ENCODE data around the gene KLHL7.
"Not testable (repeated sequence)": the region's sequence is repeated elsewhere in the genome, so short reads cannot be mapped to it uniquely, and the experiment has no call there.

Gene KLHL7

DNA sequence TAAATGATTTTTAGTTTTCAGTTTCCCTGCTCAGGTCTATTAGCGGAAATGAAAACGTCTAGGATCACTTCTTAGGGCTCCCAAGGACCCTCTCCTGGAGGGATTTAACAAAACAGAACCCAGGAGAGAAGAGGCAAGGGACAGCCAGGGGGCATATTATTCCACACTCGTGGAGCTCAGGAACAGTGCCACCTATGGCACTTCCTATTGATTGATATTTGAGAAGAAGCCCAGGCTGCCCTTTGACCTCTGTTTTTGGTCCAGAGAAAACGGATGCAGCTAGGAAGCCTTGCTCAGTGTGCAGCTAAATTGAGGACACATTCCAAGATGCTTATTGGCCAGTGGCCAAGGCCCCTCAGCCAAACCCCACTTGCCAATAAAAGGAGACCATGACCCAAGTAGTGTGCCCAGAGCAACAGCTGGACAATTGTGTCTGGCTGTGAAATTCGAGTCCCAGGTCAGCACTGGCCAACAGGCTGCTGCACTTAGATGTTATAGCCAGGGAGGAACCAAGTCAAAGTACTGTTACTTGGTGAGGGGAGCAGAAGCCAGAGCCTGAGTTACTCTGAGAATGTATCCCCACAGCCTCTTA lies 117.0 kb downstream of the KLHL7 start:
- TF ChIP-seq, protein P1, sequence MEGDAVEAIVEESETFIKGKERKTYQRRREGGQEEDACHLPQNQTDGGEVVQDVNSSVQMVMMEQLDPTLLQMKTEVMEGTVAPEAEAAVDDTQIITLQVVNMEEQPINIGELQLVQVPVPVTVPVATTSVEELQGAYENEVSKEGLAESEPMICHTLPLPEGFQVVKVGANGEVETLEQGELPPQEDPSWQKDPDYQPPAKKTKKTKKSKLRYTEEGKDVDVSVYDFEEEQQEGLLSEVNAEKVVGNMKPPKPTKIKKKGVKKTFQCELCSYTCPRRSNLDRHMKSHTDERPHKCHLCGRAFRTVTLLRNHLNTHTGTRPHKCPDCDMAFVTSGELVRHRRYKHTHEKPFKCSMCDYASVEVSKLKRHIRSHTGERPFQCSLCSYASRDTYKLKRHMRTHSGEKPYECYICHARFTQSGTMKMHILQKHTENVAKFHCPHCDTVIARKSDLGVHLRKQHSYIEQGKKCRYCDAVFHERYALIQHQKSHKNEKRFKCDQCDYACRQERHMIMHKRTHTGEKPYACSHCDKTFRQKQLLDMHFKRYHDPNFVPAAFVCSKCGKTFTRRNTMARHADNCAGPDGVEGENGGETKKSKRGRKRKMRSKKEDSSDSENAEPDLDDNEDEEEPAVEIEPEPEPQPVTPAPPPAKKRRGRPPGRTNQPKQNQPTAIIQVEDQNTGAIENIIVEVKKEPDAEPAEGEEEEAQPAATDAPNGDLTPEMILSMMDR (conservative IDR thresholded peaks at IDR 0.05; ENCODE audit: low read depth, low read length): no peak
- DNase-seq (ENCODE audit: low read depth): no peak

DNA sequence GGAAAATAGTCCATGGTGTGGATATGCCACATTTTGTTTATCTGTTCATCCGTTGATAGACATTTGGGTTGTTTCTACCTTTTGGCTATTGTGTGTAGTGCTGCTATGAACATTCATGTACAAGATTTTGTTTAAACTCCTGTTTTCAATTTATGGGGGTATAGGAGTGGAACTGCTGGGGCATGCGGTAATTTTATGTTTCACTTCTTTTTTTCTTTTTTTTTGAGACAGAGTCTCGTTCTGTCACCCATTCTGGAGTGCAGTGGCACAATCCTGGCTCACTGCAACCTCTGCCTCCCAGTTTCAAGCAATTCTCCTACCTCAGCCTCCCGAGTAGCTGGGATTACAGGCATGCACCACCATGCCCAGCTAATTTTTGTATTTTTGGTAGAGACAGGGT lies 118.8 kb downstream of the KLHL7 start:
- DNase-seq (ENCODE audit: low read depth); H3K4me3 ChIP-seq (ENCODE audit: low read depth, low read length): not testable (repeated sequence)

More for the DNA sequence above, 117.0 kb downstream of the KLHL7 start:
- H3K4me3 ChIP-seq (ENCODE audit: low read depth, low read length): no peak overlapping the region

DNA sequence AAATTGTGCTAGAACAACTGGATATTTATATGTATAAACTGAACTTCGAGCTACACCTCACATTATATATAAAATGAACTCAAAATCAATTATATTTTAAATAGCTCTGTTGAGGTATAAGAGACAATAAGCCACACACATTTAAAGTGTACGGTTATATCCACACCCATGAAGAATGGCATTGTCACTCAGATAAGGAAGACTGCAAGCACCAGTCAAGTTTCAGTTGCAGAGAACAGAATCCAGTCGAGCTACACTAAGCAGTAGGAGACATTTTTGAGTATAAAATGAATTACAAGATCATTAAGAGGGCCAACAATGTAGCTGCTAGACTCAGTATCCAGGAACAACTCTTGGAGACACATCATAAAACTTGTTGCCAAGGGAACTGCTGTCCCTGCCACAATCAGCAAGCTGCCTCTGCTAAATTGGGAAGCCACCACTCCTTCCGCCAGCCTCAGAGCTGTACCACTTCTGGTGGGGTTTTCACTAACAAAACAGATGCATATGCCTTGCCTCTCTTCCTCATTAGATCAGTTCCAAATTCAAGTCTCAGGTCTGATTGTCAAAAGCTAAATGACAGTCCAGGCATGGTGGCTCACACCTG lies 121.4 kb downstream of the KLHL7 start:
- TF ChIP-seq, protein P1 (conservative IDR thresholded peaks at IDR 0.05; ENCODE audit: low read depth, low read length): no peak
- no peak for DNase-seq (ENCODE audit: low read depth)

More for the DNA sequence above, 121.4 kb downstream of the KLHL7 start:
- no peak overlapping the region for H3K4me3 ChIP-seq (ENCODE audit: low read depth, low read length)
